Sigmoid colon (tissue), 4 donors: ENCODE results near the gene TRAM1L1.

Experiments used
- CTCF ChIP-seq, 4 experiments: fragments of 450-650 bp in 3 of 4; fragments of 200-600 bp in 1 of 4; IDR thresholded peaks; one replicate each; pipeline ENCODE4 v1.5.1; 2016 to 2019; ENCODE audit warnings: antibody characterized with exemption in 4 of 4, mild to moderate bottlenecking in 3 of 4, moderate library complexity in 2 of 4
- POLR2A ChIP-seq, 2 donors: fragments of 450-650 bp; IDR thresholded peaks; one replicate each; pipeline ENCODE4 v1.6.1; 2016; ENCODE audit warnings: antibody characterized with exemption in 2 of 2, mild to moderate bottlenecking in 2 of 2, moderate library complexity in 2 of 2
- POLR2AphosphoS5 ChIP-seq, 4 donors: sonication (generic); formaldehyde crosslinking; IDR thresholded peaks; one replicate each; pipeline ENCODE4 v1.6.1; 2017; ENCODE audit warnings: antibody characterized with exemption in 4 of 4

DNA sequence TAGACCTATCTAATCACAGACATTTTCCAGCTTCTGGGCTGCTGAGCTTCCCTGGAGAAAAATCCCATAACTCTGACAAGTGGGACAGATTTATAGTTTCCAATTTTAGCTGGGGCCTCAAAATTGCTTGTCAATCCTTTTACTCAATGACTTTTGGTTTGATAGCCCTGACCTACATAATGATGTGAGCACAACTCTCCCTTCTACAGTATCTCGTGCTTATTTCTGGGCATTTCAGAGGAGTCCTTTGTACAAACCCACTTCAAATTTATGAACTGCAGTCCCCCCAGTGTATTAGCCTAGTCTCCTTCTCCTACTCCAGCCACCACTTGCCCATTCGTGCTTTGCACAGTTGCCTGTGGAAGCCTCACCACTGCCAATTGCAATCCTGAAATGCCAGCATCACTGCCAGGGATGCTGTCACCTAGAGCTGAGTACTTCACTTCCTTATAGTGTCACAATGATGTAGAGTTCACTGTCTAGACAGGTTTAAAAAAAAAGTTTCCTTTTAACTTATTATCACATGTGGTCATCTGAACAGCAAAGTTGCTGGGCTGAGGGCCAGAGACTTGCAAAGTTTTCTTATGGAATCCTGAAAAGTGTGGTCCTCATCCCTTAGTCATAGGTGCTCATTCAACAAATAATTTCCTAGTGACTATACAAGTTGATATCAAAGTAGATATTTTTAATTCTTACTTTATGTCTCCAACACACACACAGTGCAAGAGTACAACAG, 21.2 kb downstream of the TRAM1L1 start:
- no peak for TF ChIP-seq POLR2A (IDR thresholded peaks at IDR 0.05)
- no peak for TF ChIP-seq CTCF (IDR thresholded peaks at IDR 0.05)
- no peak for TF ChIP-seq POLR2AphosphoS5 (IDR thresholded peaks at IDR 0.05)
